HG03139 (cell line): ENCODE results near the gene HSD17B12.
A peak's percentile ranks its signal among the peaks of the same experiment; 100 is the strongest.

ENCODE experiments used
- ATAC-seq: cut with Tn5 transposase; IDR thresholded peaks from one replicate; pipeline ENCODE4 v1.9.1; 2021; ENCODE audit not compliant: unreplicated experiment

HSD17B12 gene

DNA sequence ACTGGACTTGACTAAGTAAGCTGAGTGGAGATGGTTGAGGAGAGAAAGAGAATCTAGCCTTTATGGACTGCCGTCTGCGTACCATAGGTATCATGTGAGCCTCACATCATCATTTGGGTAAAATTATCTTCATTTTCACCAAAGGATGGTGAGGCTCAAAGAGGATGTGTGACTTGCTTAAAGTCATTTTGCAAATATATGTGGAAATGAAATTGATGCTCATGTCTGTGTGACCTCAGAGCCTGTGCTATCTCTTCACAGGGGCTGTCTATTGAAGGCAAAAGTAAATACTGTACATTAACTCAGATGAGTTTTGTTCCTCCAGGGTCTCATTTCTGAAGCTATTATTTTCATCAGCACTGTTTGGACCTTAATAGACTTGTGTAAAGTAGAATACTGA, 116.8 kb downstream of the HSD17B12 start:
- no peak for ATAC-seq

DNA sequence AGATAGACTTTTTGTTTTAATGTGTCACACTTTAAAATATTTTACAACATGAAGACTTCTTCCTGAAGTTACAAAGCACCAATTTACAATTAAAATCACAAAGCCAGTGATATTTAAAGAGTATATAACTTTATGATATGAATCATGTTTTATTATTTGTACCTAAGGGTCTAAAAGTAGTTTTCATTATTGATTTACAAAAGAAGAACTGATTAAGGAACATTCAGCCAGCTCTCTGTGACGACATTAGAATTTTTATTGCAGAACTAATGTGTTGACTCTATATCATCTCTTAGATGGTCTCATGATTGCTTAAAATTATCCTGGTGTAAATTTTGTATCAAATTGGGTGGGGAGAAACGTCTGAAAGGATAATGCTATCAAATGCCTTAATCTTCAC, 117.3 kb downstream of the HSD17B12 start:
- no peak for ATAC-seq

DNA sequence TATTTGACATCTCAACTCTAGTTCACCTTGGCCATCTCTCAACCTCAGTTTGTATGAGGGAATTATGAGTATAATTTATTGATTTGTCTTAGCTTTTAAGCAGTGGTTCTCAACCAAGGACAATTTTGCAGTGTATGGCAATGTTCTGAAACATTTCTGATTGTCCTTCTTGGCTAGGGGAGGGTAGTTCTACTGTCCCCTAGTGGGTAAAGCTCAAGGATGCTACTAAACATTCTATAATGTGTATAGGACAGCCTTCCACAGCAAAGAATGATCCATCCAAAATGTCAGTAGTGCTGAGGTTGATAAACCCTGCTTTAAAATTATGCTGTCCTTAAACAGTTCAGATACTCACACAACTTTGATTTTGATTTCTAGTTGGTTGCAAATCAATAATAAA, 122.0 kb downstream of the HSD17B12 start:
- no peak for ATAC-seq

DNA sequence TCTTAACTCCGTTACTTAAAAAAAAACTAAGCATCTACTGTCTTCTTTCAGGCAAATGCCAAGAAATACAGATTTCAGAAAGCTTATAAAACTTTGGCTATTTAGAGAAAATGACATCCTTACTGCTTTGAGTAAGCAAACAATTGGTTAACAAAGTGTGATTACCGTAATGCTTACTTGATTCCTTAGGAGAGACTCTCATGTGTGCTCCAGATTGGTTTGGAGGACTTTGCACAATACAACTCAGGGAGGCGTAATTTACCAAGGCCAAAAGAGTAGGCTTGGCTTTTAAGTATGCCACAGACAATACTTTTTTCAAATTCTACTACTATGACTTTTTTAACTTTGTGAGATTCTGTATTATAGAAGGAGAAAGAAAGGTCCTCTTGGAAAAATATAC, 123.2 kb downstream of the HSD17B12 start:
- no peak for ATAC-seq

DNA sequence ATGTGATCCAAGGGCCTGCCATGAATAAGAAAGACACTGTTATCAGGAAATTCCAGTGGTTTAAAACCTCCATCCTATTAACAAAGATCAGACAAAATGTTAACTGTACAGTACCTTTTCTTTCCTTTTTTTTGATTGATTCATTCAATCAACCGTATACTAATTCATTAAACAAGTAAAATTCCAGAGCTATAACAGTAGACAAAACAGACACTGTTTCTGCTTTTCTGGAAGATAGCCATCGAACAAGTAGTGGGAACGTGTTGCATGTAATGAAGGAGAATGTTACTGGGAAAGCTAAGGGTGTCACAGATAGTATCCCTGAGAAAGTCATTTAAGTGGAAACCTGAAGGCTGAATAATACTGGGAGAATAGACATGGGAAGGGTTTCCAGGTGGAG, 126.4 kb downstream of the HSD17B12 start:
- ATAC-seq = no peak

DNA sequence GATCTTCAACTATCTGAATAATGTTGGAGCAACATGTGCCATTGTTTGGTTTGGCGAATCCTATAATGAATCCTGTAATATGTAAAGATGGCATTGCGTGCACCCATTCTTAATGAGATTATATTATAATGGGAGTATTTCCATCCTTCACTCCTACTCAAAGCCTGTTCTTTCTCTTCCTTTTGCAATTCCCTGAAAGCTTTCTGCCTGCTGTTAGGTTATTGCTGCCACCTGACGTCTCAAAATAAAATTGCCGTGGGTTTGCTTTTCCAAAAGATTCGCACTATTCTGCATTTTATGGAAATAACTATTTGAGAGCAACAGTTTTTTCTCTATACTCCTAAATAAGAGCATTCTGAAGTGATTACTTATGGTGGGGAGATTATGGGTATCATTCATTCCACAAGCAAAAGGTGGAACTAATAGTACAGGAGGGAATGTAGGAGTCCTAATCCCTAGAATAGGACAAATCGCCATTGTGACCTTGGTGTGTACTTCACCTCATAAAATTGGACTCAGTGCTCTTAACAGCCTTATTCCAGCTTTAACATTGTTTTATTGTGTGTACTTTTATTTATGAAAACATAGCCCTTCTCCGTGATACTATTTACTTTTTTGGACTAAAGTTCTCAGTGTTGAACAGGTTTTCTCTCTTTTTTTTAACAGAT, 130.5 kb downstream of the HSD17B12 start:
- no peak for ATAC-seq

DNA sequence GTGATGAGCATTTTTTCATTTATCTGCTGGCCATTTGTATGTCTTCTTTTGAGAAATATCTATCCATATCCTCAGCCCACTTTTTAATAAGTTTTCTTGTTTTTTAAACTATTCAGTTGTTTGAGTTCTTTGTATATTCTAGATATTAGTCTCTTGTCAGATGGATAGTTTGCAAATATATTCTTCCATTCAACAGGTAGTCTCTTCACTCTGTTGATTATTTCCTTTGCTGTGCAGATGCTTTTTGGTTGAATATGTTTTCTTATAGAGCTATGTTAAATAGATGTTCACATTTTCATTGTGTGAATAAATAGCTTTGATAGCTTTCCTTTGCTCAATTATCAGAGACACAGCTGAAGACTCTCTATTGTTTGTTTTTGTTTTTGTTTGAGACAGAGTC, 131.9 kb downstream of the HSD17B12 start:
- no peak for ATAC-seq

DNA sequence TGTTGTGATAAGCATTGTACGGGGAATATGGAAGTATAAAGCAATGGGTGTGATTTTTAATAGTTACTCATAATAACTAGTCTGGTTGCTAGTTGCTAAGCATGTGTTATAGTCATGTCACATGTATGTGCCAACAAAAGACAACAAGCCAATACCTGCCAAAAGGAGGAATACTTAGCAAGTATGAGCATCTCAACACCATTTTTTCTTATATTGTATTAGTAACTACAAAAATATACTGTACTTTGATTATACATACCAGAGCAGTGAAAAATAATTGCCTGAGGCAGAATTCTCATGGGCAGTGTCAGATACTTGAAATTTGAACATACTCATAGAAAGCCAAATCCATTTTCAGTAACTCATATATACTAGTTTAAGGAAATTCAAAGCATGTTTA, 137.7 kb downstream of the HSD17B12 start:
- ATAC-seq = no peak

DNA sequence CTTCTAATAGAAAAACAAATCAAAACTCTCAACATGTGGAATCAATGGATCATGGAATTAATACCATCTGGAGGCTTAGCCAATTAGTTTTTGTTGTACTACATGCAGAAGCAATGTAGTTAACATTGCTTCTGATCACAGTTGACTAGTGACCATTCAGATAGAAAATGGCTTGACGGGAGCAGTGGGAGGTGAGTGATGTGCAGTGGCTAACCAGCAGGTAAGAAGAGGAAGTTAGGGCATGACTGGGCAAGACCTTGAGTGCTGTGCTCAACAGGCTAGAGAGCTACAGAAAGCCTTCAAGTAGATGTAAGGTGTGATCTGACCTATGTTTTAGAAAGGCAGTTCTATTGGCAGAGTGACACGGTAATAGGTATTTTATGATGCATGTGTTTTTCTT, 139.4 kb downstream of the HSD17B12 start:
- no peak for ATAC-seq

DNA sequence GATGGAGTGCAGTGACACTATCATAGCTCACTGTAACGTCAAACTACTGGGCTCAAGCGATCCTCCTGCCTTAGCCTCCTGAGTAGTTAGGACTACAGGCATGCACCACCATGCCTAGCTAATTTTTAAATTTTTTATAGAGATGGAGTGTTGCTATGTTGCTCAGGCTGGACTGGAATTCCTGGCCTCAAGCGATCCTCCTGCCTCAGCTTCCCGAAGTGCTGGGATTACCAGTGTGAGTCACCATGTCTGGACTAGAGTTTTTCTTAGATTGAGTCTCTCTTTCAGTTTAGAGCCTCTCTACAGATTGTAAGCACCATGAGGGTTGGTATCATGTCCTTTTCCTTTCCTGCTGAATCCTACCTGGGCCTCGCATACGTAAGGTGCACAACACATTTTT, 142.8 kb downstream of the HSD17B12 start:
- no peak for ATAC-seq

DNA sequence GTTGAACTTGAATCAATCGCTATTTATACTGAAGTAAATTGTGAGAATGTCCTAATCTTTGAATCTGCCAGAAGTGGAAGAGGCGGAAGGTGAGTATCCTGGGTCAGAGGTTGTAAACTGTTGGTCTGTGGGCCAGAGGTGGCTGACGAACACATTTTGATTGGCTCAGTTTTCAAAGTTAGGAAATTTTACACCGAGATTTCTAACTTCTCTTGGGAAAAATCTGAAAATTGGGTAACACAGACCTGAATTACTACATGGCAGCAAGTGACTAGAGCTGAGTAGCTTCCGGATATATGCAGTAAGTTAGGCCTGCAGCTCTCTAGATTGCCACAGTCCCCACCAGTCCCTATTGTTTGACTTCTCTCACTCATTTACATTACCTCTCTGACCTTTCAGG, 143.3 kb downstream of the HSD17B12 start:
- ATAC-seq = no peak

DNA sequence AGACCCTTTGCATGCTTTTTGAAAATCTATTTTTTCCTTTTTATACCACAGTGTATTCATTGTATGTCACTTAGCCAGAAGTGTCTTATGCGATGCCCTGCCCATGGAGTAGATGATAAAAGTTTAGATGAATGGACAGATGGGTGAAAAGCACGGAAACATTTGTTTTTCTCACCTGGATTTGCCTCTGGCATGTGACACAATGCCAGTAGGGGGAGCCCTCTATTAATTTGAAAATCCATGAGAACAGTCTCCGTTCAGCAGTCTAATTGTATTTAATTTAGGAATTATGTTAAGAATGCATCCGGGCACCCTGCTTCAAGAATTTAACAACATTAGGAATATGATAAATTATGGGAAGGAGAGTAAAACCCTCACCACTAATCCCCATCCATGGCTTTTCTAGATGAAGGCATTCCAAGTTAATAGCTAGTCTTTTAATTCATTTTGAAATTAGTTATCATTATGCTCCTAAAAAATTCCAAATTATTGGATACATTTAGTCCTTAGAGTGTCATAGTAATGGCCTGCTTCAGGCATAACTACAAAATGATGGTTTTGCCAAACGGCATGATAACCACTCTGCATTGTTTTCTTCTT, 144.8 kb downstream of the HSD17B12 start:
- no peak for ATAC-seq

DNA sequence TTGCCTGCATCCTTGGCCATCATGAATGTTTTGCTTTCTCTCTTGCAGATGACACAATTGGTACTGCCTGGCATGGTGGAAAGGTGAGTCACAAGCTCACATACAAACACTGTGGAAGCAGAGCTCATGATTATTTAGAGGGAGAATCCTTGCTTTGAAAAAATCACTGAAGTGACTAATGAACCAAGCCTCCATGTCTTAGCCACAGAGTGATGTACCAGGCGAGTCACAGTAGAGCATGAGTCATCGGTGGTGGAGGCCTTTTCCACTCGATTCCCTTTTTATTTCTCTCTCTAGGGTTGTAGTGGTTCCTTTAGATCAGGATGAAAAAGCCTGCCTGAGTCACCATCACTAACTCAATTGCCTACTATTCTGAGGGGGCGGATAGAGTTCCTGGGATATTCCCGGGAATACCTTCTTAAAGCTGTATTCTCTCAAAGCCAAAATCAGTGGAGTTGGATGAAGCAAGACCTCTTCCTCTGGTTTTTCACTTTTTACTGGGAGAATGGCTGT, 150.4 kb downstream of the HSD17B12 start:
- ATAC-seq = no peak

DNA sequence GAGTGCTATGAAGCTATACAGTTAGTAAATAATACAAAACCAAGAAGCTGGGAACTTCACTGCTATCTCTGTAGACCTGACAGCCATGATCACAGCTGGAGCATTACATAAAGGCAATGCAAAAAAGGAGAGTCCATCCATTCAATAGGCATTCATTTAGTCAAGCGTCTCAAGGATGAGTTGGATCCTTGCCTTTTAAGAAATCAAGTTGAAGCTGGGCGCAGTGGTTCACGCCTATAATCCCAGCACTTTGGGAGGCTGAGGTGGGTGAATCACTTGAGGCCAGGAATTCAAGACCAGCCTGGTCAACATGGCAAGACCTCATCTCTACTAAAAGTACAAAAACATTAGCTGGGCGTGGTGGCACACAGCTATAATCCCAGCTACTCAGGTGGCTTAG, 152.0 kb downstream of the HSD17B12 start:
- no peak for ATAC-seq

DNA sequence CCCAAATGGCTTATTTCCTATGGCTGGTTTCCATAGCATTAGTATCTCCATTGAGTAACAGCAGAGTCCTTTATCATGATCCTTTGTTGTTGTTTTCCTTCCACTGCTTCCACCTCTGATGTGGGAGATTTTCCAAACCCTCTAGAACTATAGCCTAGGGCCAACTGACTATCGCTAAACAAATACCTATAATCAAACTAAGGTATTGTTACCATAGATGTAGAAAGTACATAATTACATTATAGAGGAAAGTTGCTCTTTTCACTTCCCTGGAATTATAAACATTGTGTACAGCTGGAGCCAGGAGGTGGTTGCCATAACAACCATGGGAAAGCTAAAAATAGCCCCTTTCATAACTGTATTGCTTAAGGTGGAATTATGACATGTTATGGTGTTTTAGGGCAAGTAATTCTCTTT, 153.1 kb downstream of the HSD17B12 start:
- no peak for ATAC-seq

DNA sequence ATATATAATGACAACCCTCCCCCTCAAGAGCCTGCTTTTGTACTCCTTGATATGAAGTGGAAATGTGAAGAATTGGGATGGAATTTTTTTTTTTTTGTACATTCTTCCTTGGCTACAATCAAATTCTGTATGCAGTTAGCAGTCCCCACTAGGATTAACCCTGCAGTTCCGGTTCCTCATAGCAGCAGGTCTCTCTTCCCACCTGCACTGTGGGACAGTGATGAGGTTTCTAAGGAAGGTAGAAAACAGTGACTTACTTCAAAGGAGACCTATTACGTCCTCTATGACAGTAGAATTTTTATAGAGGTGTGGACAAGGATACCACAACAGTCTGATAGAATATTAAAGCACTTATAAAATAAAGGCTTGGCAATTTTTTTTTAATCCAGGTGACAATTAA, 153.7 kb downstream of the HSD17B12 start:
- ATAC-seq = no peak

DNA sequence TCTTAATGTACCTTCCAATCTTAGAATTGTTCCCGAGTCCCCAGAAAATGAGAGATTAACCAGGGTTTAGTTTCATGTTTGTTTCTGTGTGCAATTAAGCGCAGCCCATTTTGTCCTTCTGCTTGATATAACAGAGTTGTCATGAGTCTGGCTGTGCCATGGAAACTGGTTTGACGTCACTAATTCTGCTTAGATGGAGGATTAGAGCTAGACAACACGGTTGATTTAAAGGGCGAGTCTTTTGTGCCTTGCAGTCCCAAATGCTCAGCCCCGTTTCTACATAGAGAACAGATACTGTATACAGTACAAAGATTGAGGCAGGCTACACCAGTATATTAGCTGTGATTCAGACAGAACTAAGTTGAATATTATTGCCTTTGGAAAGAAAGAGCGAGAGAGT, 154.6 kb downstream of the HSD17B12 start:
- ATAC-seq = no peak

DNA sequence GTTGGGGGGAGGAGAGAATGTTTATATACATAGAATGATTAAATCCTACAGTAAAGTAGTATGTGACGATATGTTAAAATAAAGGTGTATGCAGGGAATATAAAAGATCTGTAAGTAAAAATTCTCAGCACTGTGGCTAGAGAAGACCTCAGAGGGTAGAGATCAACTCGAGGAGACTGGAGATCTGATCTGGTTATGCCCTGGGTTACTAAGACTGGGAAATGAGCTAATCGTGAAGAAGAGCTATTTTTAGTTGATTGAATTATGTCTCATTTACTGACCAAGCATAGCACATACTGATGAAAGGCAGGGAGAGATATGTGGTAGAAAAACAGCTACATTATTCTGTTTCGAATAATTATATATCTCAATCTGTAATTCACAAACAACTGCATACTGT, 157.3 kb downstream of the HSD17B12 start:
- ATAC-seq = no peak

DNA sequence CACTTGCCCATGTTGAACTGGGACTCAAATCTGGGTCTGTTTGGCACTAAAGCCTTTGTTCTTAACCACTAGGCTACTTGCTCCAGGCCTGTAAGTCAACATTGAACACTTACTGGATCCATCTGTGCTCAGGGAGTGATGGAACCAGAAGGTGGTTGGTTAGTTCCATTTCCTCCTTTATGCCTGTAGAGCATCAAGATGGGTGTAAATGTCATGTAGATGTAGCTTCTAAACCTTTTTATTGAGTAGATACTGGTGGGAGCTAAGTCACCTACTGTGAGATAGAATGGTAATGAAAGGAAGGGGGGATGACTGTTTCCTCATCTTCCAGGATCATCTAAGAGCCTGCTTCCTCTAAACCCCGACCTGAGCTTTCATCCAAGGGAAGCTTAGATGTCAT, 161.5 kb downstream of the HSD17B12 start:
- ATAC-seq = no peak

DNA sequence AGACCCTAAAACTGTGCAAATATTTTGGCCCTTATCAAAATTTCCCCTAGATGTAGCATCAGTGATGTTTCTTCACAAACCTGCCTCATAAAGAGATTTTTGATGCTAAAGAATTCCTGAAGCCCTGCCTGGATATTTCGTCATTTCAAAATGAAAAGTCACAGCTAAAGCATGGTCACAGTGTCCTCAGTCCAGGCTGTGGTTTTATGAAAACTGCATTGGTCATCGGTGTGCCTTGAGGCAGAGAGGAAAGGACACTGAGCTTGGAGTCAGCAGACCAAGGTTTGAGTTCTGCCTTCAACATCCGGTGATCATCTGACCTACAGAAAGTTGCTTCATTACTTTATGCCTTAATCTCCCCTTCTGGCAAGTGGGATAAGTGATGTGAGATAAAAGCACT, 165.3 kb downstream of the HSD17B12 start:
- no peak for ATAC-seq

DNA sequence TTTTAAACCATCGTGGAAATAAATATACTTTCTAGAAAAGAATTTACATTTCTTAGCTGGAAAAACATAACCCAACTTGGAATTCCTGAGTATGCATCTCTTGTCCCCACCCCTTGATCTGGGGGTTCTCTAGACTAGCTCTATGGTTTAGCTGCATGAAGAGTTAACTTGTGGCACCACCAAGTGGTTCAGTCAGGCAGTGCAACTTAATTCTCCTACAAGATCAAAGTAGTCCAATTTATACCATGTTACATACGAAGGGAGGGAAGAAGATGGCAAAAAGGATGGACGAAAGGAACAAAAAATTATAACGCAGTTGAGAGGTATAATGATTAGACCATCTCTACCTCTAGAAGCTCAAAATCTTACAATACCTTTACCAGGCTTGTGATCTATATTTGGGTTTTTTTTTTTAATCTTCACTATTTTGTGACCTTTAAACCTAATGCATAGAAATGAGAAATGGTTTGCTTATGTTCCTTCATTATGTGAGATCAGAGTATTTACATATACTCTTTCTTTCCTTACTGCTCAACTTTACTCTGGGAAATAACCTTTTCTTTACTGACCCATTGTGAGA, 171.6 kb downstream of the HSD17B12 start:
- peak; percentile 91 for ATAC-seq

DNA sequence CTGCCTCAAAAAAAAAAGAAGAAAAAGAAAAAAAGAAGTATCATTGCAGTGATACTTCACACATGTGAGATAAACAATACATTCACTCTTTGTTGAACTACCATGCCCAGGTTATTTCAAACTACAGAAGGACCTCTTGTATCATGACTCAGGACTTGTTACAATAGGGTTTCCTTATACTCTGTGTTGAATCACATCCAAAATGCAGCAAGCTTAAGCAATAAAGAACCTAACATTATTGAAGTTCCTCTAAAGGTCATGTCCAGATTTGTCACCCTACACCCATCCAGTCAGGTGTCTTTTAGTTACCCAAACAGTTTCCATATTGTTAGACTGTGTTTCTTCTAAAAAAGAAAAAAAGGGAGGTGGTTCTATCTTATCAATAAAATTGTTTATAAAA, 173.2 kb downstream of the HSD17B12 start:
- ATAC-seq = no peak

DNA sequence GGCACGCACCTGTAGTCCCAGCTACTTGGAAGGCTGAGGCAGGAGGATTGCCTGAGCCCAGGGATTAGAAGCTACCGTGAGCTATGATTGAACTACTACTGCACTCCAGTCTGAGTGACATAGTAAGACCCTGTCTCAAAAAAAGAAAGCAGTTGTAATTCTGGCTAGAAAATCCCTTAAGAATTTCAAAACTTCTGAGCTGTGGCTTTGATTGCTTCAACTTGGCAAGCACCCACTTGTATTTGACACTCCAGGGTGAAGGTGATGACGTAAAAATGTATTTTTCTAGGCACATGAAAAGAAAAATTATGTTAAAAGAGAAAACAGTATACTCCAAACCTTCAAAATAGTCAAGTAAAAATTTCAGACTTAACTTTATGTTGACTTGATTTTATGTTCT, 176.5 kb downstream of the HSD17B12 start:
- ATAC-seq = no peak
